GM20000 (cell line): ENCODE results near the gene SERPIND1.
"Not testable (repeated sequence)": the region's sequence is repeated elsewhere in the genome, so short reads cannot be mapped to it uniquely, and the experiment has no call there.

Experiments used
- DNase-seq: peaks from one replicate; pipeline ENCODE4 v3.0.0; 2012; ENCODE audit warnings: low spot score
- CTCF ChIP-seq: IDR thresholded peaks from 2 replicates; pipeline ENCODE4 v1.5.1; 2012; ENCODE audit warnings: mild to moderate bottlenecking, control low read depth; ENCODE audit errors: extremely low read depth, missing control alignments

The SERPIND1 gene

GRCh38 chr22:20773793-20774212, at the start of gene SERPIND1:
SERPIND1 (plus strand) TSS chr22:20774113; CDS start chr22:20779313, 5,200 bp downstream.
- no peak for TF ChIP-seq CTCF
- no peak for DNase-seq

GRCh38 chr22:20724676-20725454, 49.0 kb upstream of the SERPIND1 start:
- no peak for DNase-seq
- TF ChIP-seq CTCF = no peak

GRCh38 chr22:20725987-20726558, 47.8 kb upstream of the SERPIND1 start:
- TF ChIP-seq CTCF = no peak
- DNase-seq = no peak

- no peak for TF ChIP-seq CTCF
These were observed 46.5 kb upstream of the SERPIND1 start for GRCh38 chr22:20727118-20728015.

GRCh38 chr22:20728523-20729190, 45.3 kb upstream of the SERPIND1 start:
- DNase-seq = no peak
- no peak for TF ChIP-seq CTCF

More at GRCh38 chr22:20727118-20728015, 46.5 kb upstream of the SERPIND1 start:
- DNase-seq = no peak

- DNase-seq = no peak
- TF ChIP-seq CTCF = no peak
These were observed 44.7 kb upstream of the SERPIND1 start for GRCh38 chr22:20729194-20729593.

- DNase-seq = not testable (repeated sequence)
These were observed 41.5 kb upstream of the SERPIND1 start for GRCh38 chr22:20732431-20732830.

- not testable (repeated sequence) for DNase-seq
These were observed 38.4 kb upstream of the SERPIND1 start for GRCh38 chr22:20735356-20736162.

GRCh38 chr22:20736891-20737290, 37.0 kb upstream of the SERPIND1 start:
- not testable (repeated sequence) for DNase-seq
